ENCODE measurements around the gene GNLY.

Gene GNLY

GRCh38 chr2:85694052-85695025 is at the start of gene GNLY:
Gene GNLY (plus strand): TSS chr2:85694358. CDS start chr2:85694419, 61 bp downstream.
- Histone ChIP-seq H3K4me3 (ENCODE audit: insufficient read depth, low read length, poor library complexity, severe bottlenecking) (no peak within 1 kb of the TSS), H3K9me2 (replicated peaks; ENCODE audit: insufficient read depth, low read length) (no peaks in the 10 kb centered on the region), H3K27me3 (ENCODE audit: low read length) (no peaks in the 10 kb centered on the region), H3K36me3 (ENCODE audit: low read length) (no peaks in the 10 kb centered on the region), H3K79me2 (ENCODE audit: insufficient read depth, low read length) (no peaks in the 10 kb centered on the region), H3K9me3 (ENCODE audit: insufficient read depth, low read length) (no peaks in the 10 kb centered on the region), H2AFZ (ENCODE audit: low read depth, low read length, severe bottlenecking) (no peak within 1 kb of the TSS), H3K9ac (ENCODE audit: low read length) (no peak within 1 kb of the TSS), H4K20me1 (ENCODE audit: low read depth, low read length) (no peaks in the 10 kb centered on the region), H3K27ac (ENCODE audit: low read depth, low read length) (no peak within 1 kb of the TSS), H3K4me2 (ENCODE audit: low read depth, low read length, poor library complexity, severe bottlenecking) (no peak within 1 kb of the TSS), H3F3A (ENCODE audit: insufficient read depth) (no peaks in the 10 kb centered on the region)
- TF ChIP-seq, protein P1, sequence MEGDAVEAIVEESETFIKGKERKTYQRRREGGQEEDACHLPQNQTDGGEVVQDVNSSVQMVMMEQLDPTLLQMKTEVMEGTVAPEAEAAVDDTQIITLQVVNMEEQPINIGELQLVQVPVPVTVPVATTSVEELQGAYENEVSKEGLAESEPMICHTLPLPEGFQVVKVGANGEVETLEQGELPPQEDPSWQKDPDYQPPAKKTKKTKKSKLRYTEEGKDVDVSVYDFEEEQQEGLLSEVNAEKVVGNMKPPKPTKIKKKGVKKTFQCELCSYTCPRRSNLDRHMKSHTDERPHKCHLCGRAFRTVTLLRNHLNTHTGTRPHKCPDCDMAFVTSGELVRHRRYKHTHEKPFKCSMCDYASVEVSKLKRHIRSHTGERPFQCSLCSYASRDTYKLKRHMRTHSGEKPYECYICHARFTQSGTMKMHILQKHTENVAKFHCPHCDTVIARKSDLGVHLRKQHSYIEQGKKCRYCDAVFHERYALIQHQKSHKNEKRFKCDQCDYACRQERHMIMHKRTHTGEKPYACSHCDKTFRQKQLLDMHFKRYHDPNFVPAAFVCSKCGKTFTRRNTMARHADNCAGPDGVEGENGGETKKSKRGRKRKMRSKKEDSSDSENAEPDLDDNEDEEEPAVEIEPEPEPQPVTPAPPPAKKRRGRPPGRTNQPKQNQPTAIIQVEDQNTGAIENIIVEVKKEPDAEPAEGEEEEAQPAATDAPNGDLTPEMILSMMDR (IDR thresholded peaks at IDR 0.05; ENCODE audit: insufficient read depth, low read length, poor library complexity, severe bottlenecking): no peak
- TF ChIP-seq EZH2phosphoT487 (conservative IDR thresholded peaks at IDR 0.05; ENCODE audit: low read length): no peak

- no peak overlapping the region for H3K27ac ChIP-seq (ENCODE audit: low read depth, low read length)
- H2AFZ ChIP-seq (ENCODE audit: low read depth, low read length, severe bottlenecking): no peak overlapping the region
- TF ChIP-seq, protein P1 (IDR thresholded peaks at IDR 0.05; ENCODE audit: insufficient read depth, low read length, poor library complexity, severe bottlenecking): no peak
- H3K36me3 ChIP-seq (ENCODE audit: low read length): peaks cover 40% of the 10 kb centered on the region
- 0 out of 2 replicates have a peak, but pooled peaks cover 8% of the 10 kb centered on the region for H4K20me1 ChIP-seq (ENCODE audit: low read depth, low read length)
- no peak overlapping the region for H3K4me2 ChIP-seq (ENCODE audit: low read depth, low read length, poor library complexity, severe bottlenecking)
- no peaks in the 10 kb centered on the region for H3F3A ChIP-seq (ENCODE audit: insufficient read depth)
- H3K27me3 ChIP-seq (ENCODE audit: low read length): no peaks in the 10 kb centered on the region
- H3K9ac ChIP-seq (ENCODE audit: low read length): no peak overlapping the region
- no peak overlapping the region for H3K4me3 ChIP-seq (ENCODE audit: insufficient read depth, low read length, poor library complexity, severe bottlenecking)
- no peaks in the 10 kb centered on the region for H3K79me2 ChIP-seq (ENCODE audit: insufficient read depth, low read length)
- no peaks in the 10 kb centered on the region for H3K9me2 ChIP-seq (replicated peaks; ENCODE audit: insufficient read depth, low read length)
- no peaks in the 10 kb centered on the region for H3K9me3 ChIP-seq (ENCODE audit: insufficient read depth, low read length)
These were observed 49.2 kb upstream of the GNLY start for GRCh38 chr2:85644909-85645308.

DNA sequence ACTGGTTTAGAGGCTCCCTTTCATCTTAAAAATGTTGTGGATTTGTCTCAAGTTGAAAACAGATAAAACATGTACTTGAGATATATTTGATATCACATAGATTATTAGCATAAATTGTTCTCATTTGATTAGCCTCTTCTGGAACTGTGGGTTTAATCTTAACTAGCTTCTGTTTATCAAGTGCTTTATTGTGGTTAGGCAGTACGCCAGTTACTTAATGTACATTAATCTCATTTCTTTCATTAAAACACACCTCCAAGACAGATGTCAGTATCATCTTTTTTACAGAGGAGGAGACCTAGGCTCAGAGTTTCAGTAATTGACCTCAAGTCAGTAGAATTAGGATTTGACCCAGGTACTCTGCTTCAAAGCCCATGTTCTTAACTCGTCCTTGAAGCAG is 48.0 kb upstream of the GNLY start:
- no peaks in the 10 kb centered on the region for H3K9me3 ChIP-seq (ENCODE audit: insufficient read depth, low read length)
- H2AFZ ChIP-seq (ENCODE audit: low read depth, low read length, severe bottlenecking): no peak overlapping the region
- H3K9me2 ChIP-seq (replicated peaks; ENCODE audit: insufficient read depth, low read length): no peaks in the 10 kb centered on the region
- no peak for TF ChIP-seq EZH2phosphoT487 (conservative IDR thresholded peaks at IDR 0.05; ENCODE audit: low read length)
- TF ChIP-seq, protein P1 (IDR thresholded peaks at IDR 0.05; ENCODE audit: insufficient read depth, low read length, poor library complexity, severe bottlenecking): no peak
- no peaks in the 10 kb centered on the region for H3K27me3 ChIP-seq (ENCODE audit: low read length)
- H3K4me3 ChIP-seq (ENCODE audit: insufficient read depth, low read length, poor library complexity, severe bottlenecking): no peak overlapping the region
- no peak overlapping the region for H3K9ac ChIP-seq (ENCODE audit: low read length)
- no peak overlapping the region for H3K27ac ChIP-seq (ENCODE audit: low read depth, low read length)
- H3F3A ChIP-seq (ENCODE audit: insufficient read depth): no peaks in the 10 kb centered on the region
- peaks cover 34% of the 10 kb centered on the region for H3K36me3 ChIP-seq (ENCODE audit: low read length)
- H4K20me1 ChIP-seq (ENCODE audit: low read depth, low read length): 0 out of 2 replicates have a peak, but pooled peaks cover 8% of the 10 kb centered on the region
- no peaks in the 10 kb centered on the region for H3K79me2 ChIP-seq (ENCODE audit: insufficient read depth, low read length)
- H3K4me2 ChIP-seq (ENCODE audit: low read depth, low read length, poor library complexity, severe bottlenecking): no peak overlapping the region
